ENCODE results near the gene PIR. TPM values are rescaled to one million over a fixed set of nuclear protein-coding genes. Genes with fewer than 3 reads are reported as not detected.

The PIR gene
- total and polyA plus RNA-seq, 9 of the 15 experiments (the other 6 are each of a cell fraction or from before 2014, with no cell fraction given): 7.5 to 29.8 (median 11.5) TPM

GRCh38 chrX:15373976-15374375 is 119.2 kb downstream of the PIR start:
- DNase-seq (ENCODE audit: extremely low read depth in 1 of 4, low spot score in 3 of 4): no peak
- no TSS peak for BruUV-seq (replicated peaks)
- Histone ChIP-seq H3K9me3 (replicated peaks; ENCODE audit: control insufficient read depth, insufficient read depth, low read depth, low read length) (no peaks in the 10 kb centered on the region), H3K9me1 (ENCODE audit: control insufficient read depth, insufficient read depth, low read length) (no peaks in the 10 kb centered on the region), H3K36me3 (ENCODE audit: control insufficient read depth, insufficient read depth, low read length) (no peaks in the 10 kb centered on the region), H3K27ac (ENCODE audit: extremely low read depth, low read depth, low read length) (no peak overlapping the region), H4K20me1 (replicated peaks; ENCODE audit: control insufficient read depth, insufficient read depth, low read length) (no peaks in the 10 kb centered on the region), H3K4me1 (replicated peaks in 1 of 2; ENCODE audit: control insufficient read depth in 2 of 2, insufficient read depth in 2 of 2, low read length in 2 of 2) (no peaks in the 10 kb centered on the region), H3K4me3 (no peak overlapping the region), H2AFZ (ENCODE audit: low read depth, low read length) (no peak overlapping the region), H3K9ac (ENCODE audit: insufficient read depth in 1 of 2, low read depth in 2 of 2, low read length in 2 of 2) (no peak overlapping the region), H3K4me2 (ENCODE audit: insufficient read depth, low read length) (no peak overlapping the region), H3K27me3 (ENCODE audit: control insufficient read depth in 2 of 2, insufficient read depth in 2 of 2, low read length in 2 of 2) (no peaks in the 10 kb centered on the region; a peak in 2 of 5 replicates), H3K79me2 (ENCODE audit: control insufficient read depth, insufficient read depth, low read length) (no peaks in the 10 kb centered on the region)
- ChIA-PET CTCF (ENCODE audit: low intra/inter-chr PET ratio) (no interaction called here), POLR2A (interaction anchor here (1.1 to 1.2 kb wide), 2 partner anchors 11 to 20 kb away, joined by 3 to 4 read pairs; no protein-coding TSS in a partner anchor)
- intact Hi-C loops (cut with micrococcal nuclease): no loop called here
- ATAC-seq: no peak
- FAIRE-seq: no peak
- in situ Hi-C loops (cut with MboI): no loop called here
- 0% methylated on average over 3 of the region's 3 CpGs for WGBS (ENCODE audit: insufficient coverage, low coverage, missing lambda C conversion rate)
- TF ChIP-seq, protein P1, sequence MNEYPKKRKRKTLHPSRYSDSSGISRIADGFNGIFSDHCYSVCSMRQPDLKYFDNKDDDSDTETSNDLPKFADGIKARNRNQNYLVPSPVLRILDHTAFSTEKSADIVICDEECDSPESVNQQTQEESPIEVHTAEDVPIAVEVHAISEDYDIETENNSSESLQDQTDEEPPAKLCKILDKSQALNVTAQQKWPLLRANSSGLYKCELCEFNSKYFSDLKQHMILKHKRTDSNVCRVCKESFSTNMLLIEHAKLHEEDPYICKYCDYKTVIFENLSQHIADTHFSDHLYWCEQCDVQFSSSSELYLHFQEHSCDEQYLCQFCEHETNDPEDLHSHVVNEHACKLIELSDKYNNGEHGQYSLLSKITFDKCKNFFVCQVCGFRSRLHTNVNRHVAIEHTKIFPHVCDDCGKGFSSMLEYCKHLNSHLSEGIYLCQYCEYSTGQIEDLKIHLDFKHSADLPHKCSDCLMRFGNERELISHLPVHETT (CRISPR knock-in tag; conservative IDR thresholded peaks at IDR 0.05 in 1 of 2, IDR thresholded peaks at IDR 0.05 in 1 of 2): no peak
- TF ChIP-seq, protein P2, sequence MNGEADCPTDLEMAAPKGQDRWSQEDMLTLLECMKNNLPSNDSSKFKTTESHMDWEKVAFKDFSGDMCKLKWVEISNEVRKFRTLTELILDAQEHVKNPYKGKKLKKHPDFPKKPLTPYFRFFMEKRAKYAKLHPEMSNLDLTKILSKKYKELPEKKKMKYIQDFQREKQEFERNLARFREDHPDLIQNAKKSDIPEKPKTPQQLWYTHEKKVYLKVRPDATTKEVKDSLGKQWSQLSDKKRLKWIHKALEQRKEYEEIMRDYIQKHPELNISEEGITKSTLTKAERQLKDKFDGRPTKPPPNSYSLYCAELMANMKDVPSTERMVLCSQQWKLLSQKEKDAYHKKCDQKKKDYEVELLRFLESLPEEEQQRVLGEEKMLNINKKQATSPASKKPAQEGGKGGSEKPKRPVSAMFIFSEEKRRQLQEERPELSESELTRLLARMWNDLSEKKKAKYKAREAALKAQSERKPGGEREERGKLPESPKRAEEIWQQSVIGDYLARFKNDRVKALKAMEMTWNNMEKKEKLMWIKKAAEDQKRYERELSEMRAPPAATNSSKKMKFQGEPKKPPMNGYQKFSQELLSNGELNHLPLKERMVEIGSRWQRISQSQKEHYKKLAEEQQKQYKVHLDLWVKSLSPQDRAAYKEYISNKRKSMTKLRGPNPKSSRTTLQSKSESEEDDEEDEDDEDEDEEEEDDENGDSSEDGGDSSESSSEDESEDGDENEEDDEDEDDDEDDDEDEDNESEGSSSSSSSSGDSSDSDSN (IDR thresholded peaks at IDR 0.05; ENCODE audit: borderline replicate concordance in 1 of 2, low read depth in 2 of 2, low read length in 2 of 2): no peak
- TF ChIP-seq ZNF316 (IDR thresholded peaks at IDR 0.05) (no peak), RNF219 (CRISPR knock-in tag; IDR thresholded peaks at IDR 0.05) (no peak), ZKSCAN8 (CRISPR knock-in tag; IDR thresholded peaks at IDR 0.05) (no peak), HLTF (IDR thresholded peaks at IDR 0.05) (no peak), ZBTB34 (CRISPR knock-in tag; IDR thresholded peaks at IDR 0.05) (no peak), E2F1 (CRISPR knock-in tag; IDR thresholded peaks at IDR 0.05) (no peak), ZNF75A (CRISPR knock-in tag; IDR thresholded peaks at IDR 0.05) (no peak), ZNF12 (CRISPR knock-in tag; IDR thresholded peaks at IDR 0.05) (no peak)
- TF ChIP-seq, protein P3, sequence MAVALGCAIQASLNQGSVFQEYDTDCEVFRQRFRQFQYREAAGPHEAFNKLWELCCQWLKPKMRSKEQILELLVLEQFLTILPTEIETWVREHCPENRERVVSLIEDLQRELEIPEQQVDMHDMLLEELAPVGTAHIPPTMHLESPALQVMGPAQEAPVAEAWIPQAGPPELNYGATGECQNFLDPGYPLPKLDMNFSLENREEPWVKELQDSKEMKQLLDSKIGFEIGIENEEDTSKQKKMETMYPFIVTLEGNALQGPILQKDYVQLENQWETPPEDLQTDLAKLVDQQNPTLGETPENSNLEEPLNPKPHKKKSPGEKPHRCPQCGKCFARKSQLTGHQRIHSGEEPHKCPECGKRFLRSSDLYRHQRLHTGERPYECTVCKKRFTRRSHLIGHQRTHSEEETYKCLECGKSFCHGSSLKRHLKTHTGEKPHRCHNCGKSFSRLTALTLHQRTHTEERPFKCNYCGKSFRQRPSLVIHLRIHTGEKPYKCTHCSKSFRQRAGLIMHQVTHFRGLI (CRISPR knock-in tag; IDR thresholded peaks at IDR 0.05): no peak
